GM23248 (cell line): ENCODE measurements around the gene TMEM8B.

Source experiments
- EZH2 ChIP-seq: fragments of 200-600 bp; sonication (generic); IDR thresholded peaks from 2 replicates; pipeline ENCODE4 v1.6.1; 2018; ENCODE audit warnings: antibody characterized with exemption, mild to moderate bottlenecking; ENCODE audit not compliant: insufficient read depth, poor library complexity, severe bottlenecking
- EZH2phosphoT487 ChIP-seq: fragments of 200-600 bp; sonication (generic); IDR thresholded peaks from 2 replicates; pipeline ENCODE4 v1.6.1; 2018; ENCODE audit warnings: antibody characterized with exemption, moderate library complexity, mild to moderate bottlenecking, low read depth; ENCODE audit not compliant: insufficient read depth

DNA sequence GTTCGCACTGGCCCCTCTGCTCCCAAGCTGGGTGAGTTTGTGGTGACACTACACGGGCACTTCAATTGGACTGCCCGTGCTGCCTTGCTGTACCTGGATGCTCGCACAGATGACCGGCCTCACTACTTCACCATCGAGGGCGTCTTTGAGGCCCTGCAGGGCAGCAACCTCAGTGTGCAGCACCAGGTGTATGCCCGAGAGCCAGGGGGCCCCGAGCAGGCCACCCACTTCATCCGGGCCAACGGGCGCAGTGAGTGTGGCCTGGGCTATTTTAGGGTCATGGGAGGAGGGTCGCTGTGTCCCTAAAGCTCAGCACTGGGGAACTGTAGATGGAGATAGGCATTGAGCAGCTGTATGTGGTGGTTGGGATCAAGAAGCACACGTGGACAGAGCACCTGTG lies 36.2 kb upstream of the TMEM8B start:
- TF ChIP-seq EZH2phosphoT487 (no peak), EZH2 (no peak)
